ENCODE results near the gene AMBP.

The AMBP gene

GRCh38 chr9:114075602-114076001 lies 2.5 kb downstream of the AMBP start:
- H3K4me2 ChIP-seq (ENCODE audit: low read length), result no peak overlapping the region
- H3F3A ChIP-seq (ENCODE audit: insufficient read depth, low read length), result no peaks in the 10 kb centered on the region
- no peaks in the 10 kb centered on the region for H3K36me3 ChIP-seq (ENCODE audit: insufficient read depth, low read length)
- H3K4me3 ChIP-seq (ENCODE audit: low read depth, low read length, poor library complexity, severe bottlenecking), result no peak overlapping the region
- no peak overlapping the region for H3K27ac ChIP-seq (ENCODE audit: low read depth, low read length, poor library complexity, severe bottlenecking)
- H3K27me3 ChIP-seq (ENCODE audit: insufficient read depth, low read length), result no peaks in the 10 kb centered on the region
- H3K9me3 ChIP-seq (ENCODE audit: low read length), result no peaks in the 10 kb centered on the region
- H3K9ac ChIP-seq (ENCODE audit: low read length), result no peak overlapping the region
- H3K9me2 ChIP-seq (ENCODE audit: low read depth, low read length), result no peaks in the 10 kb centered on the region
- no peaks in the 10 kb centered on the region for H3K4me1 ChIP-seq (ENCODE audit: insufficient read depth, low read length, severe bottlenecking)
- TF ChIP-seq EZH2 (IDR thresholded peaks at IDR 0.05; ENCODE audit: borderline replicate concordance, low read length) (no peak), CTCF (IDR thresholded peaks at IDR 0.05; ENCODE audit: low read length) (no peak)
- H3K79me2 ChIP-seq (ENCODE audit: insufficient read depth, low read length), result no peaks in the 10 kb centered on the region
- H4K20me1 ChIP-seq (ENCODE audit: insufficient read depth, low read length), result no peaks in the 10 kb centered on the region
- H2AFZ ChIP-seq (ENCODE audit: low read length), result no peak overlapping the region

GRCh38 chr9:114072184-114073140 lies 5.6 kb downstream of the AMBP start:
- H2AFZ ChIP-seq (ENCODE audit: low read length), result no peak overlapping the region
- no peaks in the 10 kb centered on the region for H3K79me2 ChIP-seq (ENCODE audit: insufficient read depth, low read length)
- H3K4me2 ChIP-seq (ENCODE audit: low read length), result no peak overlapping the region
- H3K4me1 ChIP-seq (ENCODE audit: insufficient read depth, low read length, severe bottlenecking), result no peaks in the 10 kb centered on the region
- TF ChIP-seq CTCF (IDR thresholded peaks at IDR 0.05; ENCODE audit: low read length), result no peak
- TF ChIP-seq EZH2 (IDR thresholded peaks at IDR 0.05; ENCODE audit: borderline replicate concordance, low read length), result no peak
- no peaks in the 10 kb centered on the region for H3K27me3 ChIP-seq (ENCODE audit: insufficient read depth, low read length)
- H3K9me2 ChIP-seq (ENCODE audit: low read depth, low read length), result no peaks in the 10 kb centered on the region
- H3K36me3 ChIP-seq (ENCODE audit: insufficient read depth, low read length), result no peaks in the 10 kb centered on the region
- no peaks in the 10 kb centered on the region for H3K9me3 ChIP-seq (ENCODE audit: low read length)
- H3K4me3 ChIP-seq (ENCODE audit: low read depth, low read length, poor library complexity, severe bottlenecking), result no peak overlapping the region
- no peaks in the 10 kb centered on the region for H4K20me1 ChIP-seq (ENCODE audit: insufficient read depth, low read length)
- H3F3A ChIP-seq (ENCODE audit: insufficient read depth, low read length), result no peaks in the 10 kb centered on the region
- H3K9ac ChIP-seq (ENCODE audit: low read length), result no peak overlapping the region
- no peak overlapping the region for H3K27ac ChIP-seq (ENCODE audit: low read depth, low read length, poor library complexity, severe bottlenecking)

GRCh38 chr9:114071197-114071795 lies 6.8 kb downstream of the AMBP start:
- no peaks in the 10 kb centered on the region for H3K36me3 ChIP-seq (ENCODE audit: insufficient read depth, low read length)
- no peak overlapping the region for H3K9ac ChIP-seq (ENCODE audit: low read length)
- no peaks in the 10 kb centered on the region for H4K20me1 ChIP-seq (ENCODE audit: insufficient read depth, low read length)
- no peaks in the 10 kb centered on the region for H3K27me3 ChIP-seq (ENCODE audit: insufficient read depth, low read length)
- H3K4me3 ChIP-seq (ENCODE audit: low read depth, low read length, poor library complexity, severe bottlenecking), result no peak overlapping the region
- no peak overlapping the region for H3K4me2 ChIP-seq (ENCODE audit: low read length)
- H3K79me2 ChIP-seq (ENCODE audit: insufficient read depth, low read length), result no peaks in the 10 kb centered on the region
- no peak for TF ChIP-seq CTCF (IDR thresholded peaks at IDR 0.05; ENCODE audit: low read length)
- no peak overlapping the region for H2AFZ ChIP-seq (ENCODE audit: low read length)
- no peaks in the 10 kb centered on the region for H3K4me1 ChIP-seq (ENCODE audit: insufficient read depth, low read length, severe bottlenecking)
- no peaks in the 10 kb centered on the region for H3F3A ChIP-seq (ENCODE audit: insufficient read depth, low read length)
- H3K27ac ChIP-seq (ENCODE audit: low read depth, low read length, poor library complexity, severe bottlenecking), result no peak overlapping the region
- no peaks in the 10 kb centered on the region for H3K9me3 ChIP-seq (ENCODE audit: low read length)
- H3K9me2 ChIP-seq (ENCODE audit: low read depth, low read length), result no peaks in the 10 kb centered on the region
